HEK293 (cell line): ENCODE measurements around the gene CTR9.
A peak's percentile ranks its signal among the peaks of the same experiment; 100 is the strongest.

ENCODE experiments used
- CTCF ChIA-PET: fragments of 350-600 bp; formaldehyde crosslinking; extraction: SDS; loops from one replicate; lab custom pipeline; 2021; ENCODE audit warnings: antibody characterized with exemption; lab: Yijun Ruan, JAX
- POLR2A ChIA-PET: fragments of 300-600 bp; formaldehyde crosslinking; extraction: SDS; loops from one replicate; lab custom pipeline; 2020; ENCODE audit warnings: antibody characterized with exemption, inconsistent platforms; lab: Yijun Ruan, JAX
- H3K27ac ChIP-seq: fragments of 200-500 bp; sonication (Bioruptor generic); 2 replicates; pipeline ENCODE4 v1.5.1; 2014; ENCODE audit warnings: low read depth, low read length, control low read depth, inconsistent platforms; ENCODE audit errors: extremely low read depth
- H3K36me3 ChIP-seq, 2 experiments: fragments of 200-500 bp in 1 of 2; sonication (Bioruptor generic) in 1 of 2; 1 replicate in 1 of 2; 2 replicates in 1 of 2; pipeline ENCODE4 v1.5.1; 2014 to 2017; ENCODE audit warnings: inconsistent platforms in 2 of 2, low read length in 2 of 2; ENCODE audit not compliant: control insufficient read depth in 2 of 2, insufficient read depth in 1 of 2
- H3K4me1 ChIP-seq: fragments of 200-500 bp; sonication (Bioruptor generic); 2 replicates; pipeline ENCODE4 v1.5.1; 2014; ENCODE audit warnings: mild to moderate bottlenecking, low read length, inconsistent platforms; ENCODE audit not compliant: control insufficient read depth, insufficient read depth
- H3K4me3 ChIP-seq: 2 replicates; pipeline ENCODE4 v1.5.1; 2011; ENCODE audit warnings: low read depth, mild to moderate bottlenecking, control low read depth, low read length, moderate library complexity
- H3K9me3 ChIP-seq: fragments of 200-500 bp; sonication (Bioruptor generic); 2 replicates; pipeline ENCODE4 v1.5.1; 2014; ENCODE audit warnings: low read depth, low read length, inconsistent platforms; ENCODE audit not compliant: control insufficient read depth, insufficient read depth
- ATF2 ChIP-seq: fragments of 450-650 bp; formaldehyde crosslinking; IDR thresholded peaks from 2 replicates; pipeline ENCODE4 v1.5.1; 2016; ENCODE audit warnings: missing biosample characterization, missing genetic modification characterization, low read depth
- HIC1 ChIP-seq: fragments of 450-650 bp; formaldehyde crosslinking; IDR thresholded peaks from 2 replicates; pipeline ENCODE4 v1.5.1; 2016; ENCODE audit warnings: missing biosample characterization, missing genetic modification characterization
- HOXD13 ChIP-seq: sonication (generic); formaldehyde crosslinking; IDR thresholded peaks from 2 replicates; pipeline ENCODE4 v1.8.0; 2022; ENCODE audit warnings: missing genetic modification reagents, borderline replicate concordance
- KLF1 ChIP-seq: fragments of 450-650 bp; formaldehyde crosslinking; IDR thresholded peaks from 2 replicates; pipeline ENCODE4 v1.5.1; 2016; ENCODE audit warnings: missing biosample characterization, missing genetic modification characterization
- KLF10 ChIP-seq: fragments of 450-650 bp; IDR thresholded peaks from 2 replicates; pipeline ENCODE4 v1.5.1; 2018; ENCODE audit warnings: missing biosample characterization, mild to moderate bottlenecking, missing genetic modification characterization
- MEIS1 ChIP-seq: sonication (generic); formaldehyde crosslinking; IDR thresholded peaks from 2 replicates; pipeline ENCODE4 v1.8.1; 2022; ENCODE audit warnings: missing genetic modification reagents, mild to moderate bottlenecking, borderline replicate concordance
- SALL2 ChIP-seq: fragments of 450-650 bp; formaldehyde crosslinking; IDR thresholded peaks from 2 replicates; pipeline ENCODE4 v1.5.0; 2017; ENCODE audit warnings: missing biosample characterization, mild to moderate bottlenecking, missing genetic modification characterization, borderline replicate concordance
- SETDB1 ChIP-seq: IDR thresholded peaks from one replicate; pipeline ENCODE4 v1.6.1; 2017; ENCODE audit warnings: mild to moderate bottlenecking, low read length, moderate library complexity, mixed read lengths; ENCODE audit not compliant: insufficient read length
- SP3 ChIP-seq: fragments of 450-650 bp; formaldehyde crosslinking; IDR thresholded peaks from 2 replicates; pipeline ENCODE4 v1.5.1; 2016; ENCODE audit warnings: missing biosample characterization, missing genetic modification characterization
- SP7 ChIP-seq: fragments of 450-650 bp; formaldehyde crosslinking; IDR thresholded peaks from 2 replicates; pipeline ENCODE4 v1.5.1; 2016; ENCODE audit warnings: missing biosample characterization, missing genetic modification characterization
- YY1 ChIP-seq: fragments of 450-650 bp; formaldehyde crosslinking; IDR thresholded peaks from 2 replicates; pipeline ENCODE4 v1.5.1; 2018; ENCODE audit warnings: missing biosample characterization, missing genetic modification characterization
- ZNF140 ChIP-seq: fragments of 450-650 bp; formaldehyde crosslinking; IDR thresholded peaks from 2 replicates; pipeline ENCODE4 v1.5.1; 2016; ENCODE audit warnings: missing biosample characterization, missing genetic modification characterization
- ZNF146 ChIP-seq: fragments of 450-650 bp; formaldehyde crosslinking; IDR thresholded peaks from 2 replicates; pipeline ENCODE4 v1.5.1; 2016; ENCODE audit warnings: missing biosample characterization, missing genetic modification characterization
- ZNF174 ChIP-seq: fragments of 450-650 bp; formaldehyde crosslinking; IDR thresholded peaks from 2 replicates; pipeline ENCODE4 v1.5.0; 2017; ENCODE audit warnings: missing biosample characterization, mild to moderate bottlenecking, missing genetic modification characterization
- ZNF24 ChIP-seq: fragments of 450-650 bp; formaldehyde crosslinking; IDR thresholded peaks from 2 replicates; pipeline ENCODE4 v1.5.1; 2016; ENCODE audit warnings: missing biosample characterization, missing genetic modification characterization
- ZNF292 ChIP-seq: fragments of 450-650 bp; formaldehyde crosslinking; IDR thresholded peaks from 2 replicates; pipeline ENCODE4 v1.5.1; 2016; ENCODE audit warnings: low read depth, missing biosample characterization, missing genetic modification characterization, borderline replicate concordance
- ZNF391 ChIP-seq: fragments of 450-650 bp; formaldehyde crosslinking; IDR thresholded peaks from 2 replicates; pipeline ENCODE4 v1.5.1; 2016; ENCODE audit warnings: low read depth, missing biosample characterization, missing genetic modification characterization, borderline replicate concordance
- ZNF473 ChIP-seq: fragments of 450-650 bp; formaldehyde crosslinking; IDR thresholded peaks from 2 replicates; pipeline ENCODE4 v1.5.1; 2017; ENCODE audit warnings: missing biosample characterization, missing genetic modification characterization
- ZNF501 ChIP-seq: fragments of 450-650 bp; formaldehyde crosslinking; IDR thresholded peaks from 2 replicates; pipeline ENCODE4 v1.5.1; 2016; ENCODE audit warnings: missing biosample characterization, missing genetic modification characterization
- ZNF548 ChIP-seq: fragments of 450-650 bp; formaldehyde crosslinking; IDR thresholded peaks from 2 replicates; pipeline ENCODE4 v1.5.1; 2016; ENCODE audit warnings: missing biosample characterization, missing genetic modification characterization
- ZNF549 ChIP-seq: fragments of 450-650 bp; IDR thresholded peaks from 2 replicates; pipeline ENCODE4 v1.5.1; 2018; ENCODE audit warnings: missing biosample characterization, missing genetic modification characterization, mild to moderate bottlenecking, inconsistent platforms, moderate library complexity
- ZNF596 ChIP-seq: fragments of 450-650 bp; IDR thresholded peaks from 2 replicates; pipeline ENCODE4 v1.5.0; 2018; ENCODE audit warnings: missing biosample characterization, mild to moderate bottlenecking, missing genetic modification characterization, moderate library complexity
- ZNF623 ChIP-seq: fragments of 450-650 bp; formaldehyde crosslinking; IDR thresholded peaks from 2 replicates; pipeline ENCODE4 v1.5.1; 2016; ENCODE audit warnings: missing biosample characterization, missing genetic modification characterization
- ZNF654 ChIP-seq: fragments of 450-650 bp; formaldehyde crosslinking; IDR thresholded peaks from 2 replicates; pipeline ENCODE4 v1.5.1; 2016; ENCODE audit warnings: low read depth, missing biosample characterization, missing genetic modification characterization
- ZNF677 ChIP-seq: fragments of 450-650 bp; IDR thresholded peaks from 2 replicates; pipeline ENCODE4 v1.5.0; 2018; ENCODE audit warnings: missing biosample characterization, mild to moderate bottlenecking, missing genetic modification characterization, moderate library complexity
- ZNF701 ChIP-seq: fragments of 450-650 bp; formaldehyde crosslinking; IDR thresholded peaks from 2 replicates; pipeline ENCODE4 v1.5.1; 2016; ENCODE audit warnings: missing biosample characterization, missing genetic modification characterization
- ZNF704 ChIP-seq: fragments of 450-650 bp; formaldehyde crosslinking; IDR thresholded peaks from 2 replicates; pipeline ENCODE4 v1.5.1; 2016; ENCODE audit warnings: missing biosample characterization, missing genetic modification characterization
- ZNF785 ChIP-seq: fragments of 450-650 bp; formaldehyde crosslinking; IDR thresholded peaks from 2 replicates; pipeline ENCODE4 v1.5.1; 2016; ENCODE audit warnings: missing biosample characterization, missing genetic modification characterization
- ZNF837 ChIP-seq: fragments of 450-650 bp; formaldehyde crosslinking; IDR thresholded peaks from 2 replicates; pipeline ENCODE4 v1.5.1; 2016; ENCODE audit warnings: missing biosample characterization, missing genetic modification characterization
- ZXDB ChIP-seq: fragments of 450-650 bp; formaldehyde crosslinking; IDR thresholded peaks from 2 replicates; pipeline ENCODE4 v1.5.1; 2016; ENCODE audit warnings: missing biosample characterization, missing genetic modification characterization

Gene CTR9

GRCh38 chr11:10770626-10771254 is 19.7 kb downstream of the CTR9 start:
- Histone ChIP-seq H3K4me3 (no peak overlapping the region), H3K36me3 (peaks cover 0 to 13% of the 10 kb centered on the region in 2 experiments; a peak in 2 of 3 replicates), H3K27ac (no peak overlapping the region), H3K4me1 (no peaks in the 10 kb centered on the region), H3K9me3 (no peaks in the 10 kb centered on the region)
- CTCF ChIA-PET, result interaction anchor here (0.6 to 4.0 kb wide), 39 partner anchors 8 to 1041 kb away, joined by 3 to 54 read pairs (median 4); partner anchors contain the start of gene CTR9
- POLR2A ChIA-PET, result interaction anchor here (0.6 to 1.5 kb wide), 4 partner anchors 20 to 163 kb away, joined by 3 to 14 read pairs (median 3); partner anchors contain the start of genes CTR9 and EIF4G2
- peak; percentile 36 for TF ChIP-seq ZNF654
- TF ChIP-seq ZNF701, result no peak
- TF ChIP-seq, all 188 proteins: peak for 1

- H3K4me1 ChIP-seq, result no peaks in the 10 kb centered on the region
- peaks cover 6 to 13% of the 10 kb centered on the region in 2 experiments for H3K36me3 ChIP-seq
- H3K27ac ChIP-seq, result no peak overlapping the region
- H3K4me3 ChIP-seq, result no peak overlapping the region
- H3K9me3 ChIP-seq, result no peaks in the 10 kb centered on the region
- TF ChIP-seq ZNF677, result no peak
- TF ChIP-seq ZNF785 (tag by site-specific recombination), result no peak
- TF ChIP-seq ZNF548, result no peak
- TF ChIP-seq ZNF146 (tag by site-specific recombination), result no peak
- no peak for TF ChIP-seq ZNF174 (tag by site-specific recombination)
- no peak for TF ChIP-seq MEIS1 (CRISPR knock-in tag)
- no peak for TF ChIP-seq SALL2
- no peak for TF ChIP-seq ZNF623 (tag by site-specific recombination)
- TF ChIP-seq KLF10 (tag by site-specific recombination), result no peak
- TF ChIP-seq SP7 (tag by site-specific recombination), result no peak
- no peak for TF ChIP-seq ZNF473
- TF ChIP-seq HIC1, result no peak
- TF ChIP-seq ZXDB (tag by site-specific recombination), result no peak
- no peak for TF ChIP-seq ZNF501 (tag by site-specific recombination)
- no peak for TF ChIP-seq KLF1 (tag by site-specific recombination)
- TF ChIP-seq ATF2 (tag by site-specific recombination), result no peak
- no peak for TF ChIP-seq ZNF292
- POLR2A ChIA-PET, result interaction anchor here (1.5 kb wide), 1 partner anchor 38 kb away, joined by 14 read pairs; the partner anchor contains the start of gene EIF4G2
- CTCF ChIA-PET, result interaction anchor here (0.7 to 4.0 kb wide), 13 partner anchors 13 to 1021 kb away, joined by 3 to 54 read pairs (median 4); no protein-coding TSS in a partner anchor
Measured at GRCh38 chr11:10771457-10771856, 20.4 kb downstream of the CTR9 start.

GRCh38 chr11:10774811-10775210 is 23.8 kb downstream of the CTR9 start:
- POLR2A ChIA-PET, result interaction anchor here (0.9 to 1.1 kb wide), 2 partner anchors 18 to 34 kb away, joined by 3 read pairs; partner anchors contain the start of gene EIF4G2
- Histone ChIP-seq H3K4me3 (no peak overlapping the region), H3K36me3 (peaks cover 13 to 39% of the 10 kb centered on the region in 2 experiments), H3K4me1 (no peaks in the 10 kb centered on the region), H3K27ac (no peak overlapping the region), H3K9me3 (no peaks in the 10 kb centered on the region)
- CTCF ChIA-PET, result interaction anchor here (0.6 to 1.1 kb wide), 2 partner anchors 78 to 1163 kb away, joined by 3 read pairs; no protein-coding TSS in a partner anchor
- TF ChIP-seq YY1 (tag by site-specific recombination), result no peak
- no peak for TF ChIP-seq ZNF391
- no peak for TF ChIP-seq ZNF837
- TF ChIP-seq ZNF549 (tag by site-specific recombination), result no peak
- no peak for TF ChIP-seq ZNF24 (tag by site-specific recombination)
- no peak for TF ChIP-seq ZNF473
- no peak for TF ChIP-seq SETDB1
- TF ChIP-seq ZNF596 (tag by site-specific recombination), result no peak
- TF ChIP-seq ZNF140 (tag by site-specific recombination), result no peak
- no peak for TF ChIP-seq HOXD13
- TF ChIP-seq SP3, result no peak
- TF ChIP-seq ZNF704 (tag by site-specific recombination), result no peak
- no peak for TF ChIP-seq ZNF677
